GM21737 (cell line): ENCODE data around the gene PTPRN2.
"Not testable (repeated sequence)": the region's sequence is repeated elsewhere in the genome, so short reads cannot be mapped to it uniquely, and the experiment has no call there.

Experiments
- ATAC-seq: cut with Tn5 transposase; IDR thresholded peaks from one replicate; pipeline ENCODE4 v1.9.1; 2021; ENCODE audit warnings: mild to moderate bottlenecking, moderate library complexity; ENCODE audit not compliant: unreplicated experiment

Gene PTPRN2

DNA sequence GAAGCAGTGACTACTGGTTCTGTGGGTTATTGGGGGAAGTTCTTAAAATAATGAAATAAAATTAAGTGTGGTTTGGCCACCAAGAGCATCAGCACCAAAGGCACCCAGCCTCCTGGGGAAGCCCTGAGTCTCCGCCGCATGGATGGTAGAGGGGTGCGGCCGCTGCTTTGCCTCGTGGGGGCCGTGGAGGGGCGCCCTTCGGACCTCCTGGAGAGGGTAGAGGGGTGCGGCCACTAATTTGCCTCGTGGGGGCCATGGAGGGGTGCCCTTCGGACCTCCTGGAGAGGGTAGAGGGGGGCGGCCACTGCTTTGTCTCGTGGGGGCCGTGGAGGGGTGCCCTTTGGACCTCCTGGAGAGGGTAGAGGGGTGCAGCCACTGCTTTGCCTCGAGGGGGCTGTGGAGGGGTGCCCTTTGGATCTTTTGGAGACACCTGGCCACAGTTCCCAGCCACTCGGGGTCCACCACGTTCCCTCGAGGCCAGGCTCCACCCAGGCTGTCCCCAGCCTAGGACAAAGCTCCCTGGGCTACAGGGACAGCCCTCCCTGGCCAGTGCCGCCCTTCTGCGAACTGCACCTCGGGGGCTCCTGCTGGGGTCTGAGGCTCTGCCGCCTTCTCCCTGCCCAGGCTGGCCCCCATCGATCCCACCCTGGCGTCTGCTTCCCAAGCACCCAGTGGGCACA is 535.1 kb downstream of the PTPRN2 start:
- no peak for ATAC-seq

DNA sequence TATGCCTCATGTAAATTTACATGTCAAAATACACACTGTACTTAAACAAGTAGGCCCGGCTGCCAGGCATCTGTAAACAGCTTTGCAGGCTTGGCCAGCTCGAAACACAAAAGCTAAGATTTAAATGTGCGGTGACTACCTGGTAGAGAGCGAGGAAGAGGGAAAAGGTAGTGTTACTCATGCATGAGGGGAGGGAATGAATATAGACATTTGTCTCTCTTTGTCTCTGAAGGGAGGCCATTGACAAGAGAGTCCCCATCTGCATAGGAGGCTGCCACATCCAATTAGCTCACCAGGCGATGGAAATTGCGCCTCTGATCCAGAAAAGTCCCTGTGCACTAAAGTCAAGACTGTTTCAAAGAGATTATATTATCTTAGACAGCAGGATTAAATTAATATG is 535.8 kb downstream of the PTPRN2 start:
- no peak for ATAC-seq

DNA sequence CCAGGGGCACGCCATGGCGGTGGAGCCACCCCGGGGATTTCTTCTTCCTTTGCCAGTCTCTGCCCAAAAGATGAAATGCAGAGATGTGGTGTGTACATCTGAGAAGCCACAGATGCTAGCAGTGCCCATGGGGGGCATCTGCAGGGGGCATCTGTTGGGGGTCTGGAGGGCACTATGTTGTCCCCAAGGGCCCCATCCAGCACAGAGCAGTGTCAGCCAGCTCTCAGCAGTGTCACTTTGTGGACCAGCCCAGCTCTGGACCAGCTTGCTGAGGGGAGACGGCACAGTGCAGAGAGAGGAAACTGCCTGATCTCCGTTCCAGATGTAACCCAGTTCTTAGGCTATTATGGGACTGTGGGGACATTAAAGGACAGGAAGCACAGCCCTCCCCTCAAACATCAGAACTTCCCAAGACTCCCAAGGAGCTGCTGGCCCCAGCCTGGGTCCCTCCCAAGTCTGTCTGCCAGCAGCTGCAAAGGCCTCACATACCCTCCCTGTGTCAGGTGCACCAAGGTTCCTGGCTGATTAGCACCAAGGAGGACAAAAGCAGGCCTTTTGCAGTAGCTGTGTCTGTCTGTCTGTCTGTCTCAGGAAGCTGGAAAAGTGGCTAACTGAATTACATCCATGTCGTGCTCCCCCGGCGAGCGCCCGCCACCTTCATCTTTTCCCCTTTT is 536.5 kb downstream of the PTPRN2 start:
- ATAC-seq, result no peak

DNA sequence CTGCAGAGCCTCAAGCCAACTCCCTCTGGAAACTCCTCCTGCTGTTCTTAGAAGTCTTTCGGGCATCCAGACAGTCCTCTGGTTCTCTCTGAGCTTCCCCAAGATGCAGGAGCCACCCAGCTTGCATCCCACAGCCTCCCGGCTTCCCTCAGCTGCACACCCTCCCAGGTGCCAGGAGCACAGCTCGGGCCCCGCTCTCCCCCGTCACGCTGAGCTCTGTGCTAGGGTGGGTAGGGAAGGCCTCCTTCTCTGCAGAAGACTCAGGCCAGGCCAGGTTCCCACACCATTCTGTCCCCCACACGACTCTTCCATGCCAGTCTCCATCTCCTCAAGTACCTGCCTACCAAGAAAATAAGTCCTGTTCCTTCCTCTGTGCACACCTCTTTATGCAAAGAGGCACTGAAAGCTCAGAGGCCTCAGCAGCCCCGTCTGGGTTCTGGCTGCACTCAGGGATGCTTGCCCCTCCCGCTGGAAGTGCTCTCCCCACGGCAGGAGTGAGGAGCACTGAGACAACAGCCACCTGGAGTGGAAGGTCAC is 537.1 kb downstream of the PTPRN2 start:
- ATAC-seq, result no peak

DNA sequence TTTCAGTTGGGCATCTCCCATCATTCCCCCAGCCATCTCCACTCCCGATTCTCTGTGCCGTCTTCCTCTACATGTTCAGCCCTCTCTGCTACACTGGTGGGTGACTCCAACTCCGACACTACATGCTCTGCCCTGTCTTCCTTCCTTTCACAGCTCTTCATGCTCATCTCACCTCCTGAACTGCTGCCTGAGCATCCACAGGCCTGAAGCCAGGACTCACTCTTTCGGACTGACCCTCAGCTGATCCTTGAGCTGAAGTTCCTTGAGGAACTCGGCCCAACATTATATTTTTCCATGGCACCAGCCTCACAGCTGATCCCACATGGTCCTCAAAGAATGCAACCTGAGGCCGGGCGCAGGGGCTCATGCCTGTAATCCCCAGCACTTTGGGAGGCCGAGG is 538.4 kb downstream of the PTPRN2 start:
- ATAC-seq, result no peak

DNA sequence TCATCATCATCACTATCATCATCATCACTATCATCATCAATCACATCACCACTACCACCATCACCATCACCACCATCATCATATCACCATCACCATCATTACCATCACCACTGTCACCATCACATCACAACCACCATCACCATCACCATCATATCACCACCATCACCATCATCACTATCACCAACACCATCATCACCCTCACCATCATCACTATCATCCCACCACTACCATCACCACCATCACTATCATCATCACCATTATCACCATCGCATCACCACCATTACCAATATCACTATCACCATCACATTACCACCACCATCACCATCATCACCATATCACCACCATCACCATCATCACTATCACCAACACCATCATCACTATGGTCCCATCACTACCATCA is 539.1 kb downstream of the PTPRN2 start:
- ATAC-seq, result no peak

DNA sequence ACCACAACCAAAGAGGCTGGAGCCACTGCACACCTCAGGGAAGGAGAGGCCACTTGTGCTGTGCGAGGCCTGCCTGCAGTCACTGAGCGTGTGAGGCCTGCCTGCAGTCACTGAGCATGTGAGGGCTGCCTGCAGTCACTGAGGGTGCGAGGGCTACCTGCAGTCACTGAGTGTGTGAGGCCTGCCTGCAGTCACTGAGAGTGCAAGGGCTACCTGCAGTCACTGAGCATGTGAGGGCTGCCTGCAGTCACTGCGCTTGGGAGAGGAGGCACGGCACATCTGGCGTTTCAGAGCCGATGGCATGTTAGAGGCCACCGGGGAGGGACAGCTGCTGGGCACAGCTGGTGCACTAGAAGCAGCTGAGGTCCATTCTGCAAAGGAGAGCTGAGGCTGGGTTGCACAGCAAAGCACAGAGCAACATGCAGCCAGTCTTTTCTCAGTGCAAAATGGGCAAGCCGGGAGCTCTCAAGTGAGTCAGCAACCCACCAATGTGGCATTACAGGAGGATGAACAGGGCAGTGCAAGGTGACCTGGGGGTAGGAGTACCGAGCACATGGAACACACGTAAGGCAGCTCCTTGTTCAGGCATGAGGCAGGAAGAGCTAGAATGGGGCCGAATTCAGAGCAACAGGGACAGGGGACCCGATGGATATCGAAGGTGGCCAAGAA is 540.1 kb downstream of the PTPRN2 start:
- no peak for ATAC-seq

DNA sequence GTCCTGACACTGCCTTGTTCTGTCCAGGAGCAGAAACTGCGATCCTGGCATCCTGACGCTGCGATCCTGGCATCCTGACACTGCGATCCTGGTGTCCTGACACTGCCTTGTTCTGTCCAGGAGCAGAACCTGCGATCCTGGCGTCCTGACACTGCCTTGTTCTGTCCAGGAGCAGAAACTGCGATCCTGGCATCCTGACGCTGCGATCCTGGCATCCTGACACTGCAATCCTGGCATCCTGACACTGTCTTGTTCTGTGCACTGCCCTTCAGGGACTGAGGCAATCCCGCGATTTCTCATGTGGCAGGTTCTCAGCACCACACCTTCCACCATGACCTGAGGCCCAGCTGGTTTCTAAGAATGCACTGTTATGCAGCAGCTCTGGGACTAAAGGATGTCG is 541.4 kb downstream of the PTPRN2 start:
- not testable (repeated sequence) for ATAC-seq

DNA sequence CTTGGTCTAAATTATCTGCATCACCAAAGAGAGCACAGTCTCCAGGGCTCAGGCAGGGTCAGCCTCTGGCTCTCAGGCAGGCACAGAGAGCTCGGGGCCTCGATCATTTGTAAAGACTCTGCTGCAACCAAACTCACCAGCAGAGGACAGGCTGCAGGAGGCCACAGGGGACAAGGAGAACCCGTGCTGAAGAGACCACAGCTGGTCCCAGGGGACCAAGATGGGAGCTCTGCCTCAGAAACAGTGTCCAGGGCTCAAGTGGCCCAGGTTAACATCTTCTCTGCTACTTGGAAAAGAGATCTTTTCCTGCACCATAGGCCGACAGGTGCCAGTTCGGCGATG is 543.2 kb downstream of the PTPRN2 start:
- ATAC-seq, result no peak

DNA sequence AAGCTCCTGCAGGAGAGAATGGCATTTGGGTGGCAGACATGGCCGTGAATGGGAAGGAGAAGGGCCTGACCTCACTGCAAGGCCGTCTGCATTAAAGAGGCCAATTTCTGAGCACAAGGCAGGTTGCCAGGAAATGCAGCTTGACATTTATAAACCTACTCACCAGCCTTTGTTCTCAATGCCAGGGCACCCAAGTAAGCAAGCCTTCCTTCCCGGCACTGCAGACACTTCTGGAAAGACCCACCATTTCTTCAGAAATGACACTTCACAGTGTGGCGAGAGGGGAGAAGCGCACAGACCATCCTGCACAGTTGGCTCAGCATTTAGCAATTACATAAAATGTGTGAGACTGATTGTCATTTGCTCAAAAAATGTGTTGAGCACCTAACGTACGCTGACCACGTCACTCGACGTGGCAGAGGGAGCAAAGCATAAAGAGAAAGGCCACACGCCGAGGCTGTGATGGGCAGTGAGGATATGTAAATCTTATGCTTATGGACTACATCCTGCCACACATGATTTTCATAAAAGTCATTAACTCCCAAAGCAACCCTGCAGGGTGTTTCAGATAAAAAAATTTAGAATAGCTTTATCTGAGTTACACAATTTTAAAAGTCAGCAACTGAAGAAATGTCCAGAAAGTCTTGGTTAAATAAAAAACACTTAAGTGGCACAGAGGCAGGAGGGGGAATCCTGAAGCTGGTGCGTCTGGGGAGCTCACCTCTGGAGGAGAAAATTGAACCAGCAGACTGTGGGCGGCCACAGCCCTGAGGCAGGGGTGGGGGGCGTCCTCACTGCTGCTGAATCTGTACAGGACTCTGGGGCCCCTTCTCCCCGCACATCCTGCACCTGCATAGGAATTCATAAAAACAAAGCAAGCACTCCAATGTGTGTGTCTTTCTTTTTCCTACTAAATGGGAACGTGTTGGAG is 543.8 kb downstream of the PTPRN2 start:
- no peak for ATAC-seq

DNA sequence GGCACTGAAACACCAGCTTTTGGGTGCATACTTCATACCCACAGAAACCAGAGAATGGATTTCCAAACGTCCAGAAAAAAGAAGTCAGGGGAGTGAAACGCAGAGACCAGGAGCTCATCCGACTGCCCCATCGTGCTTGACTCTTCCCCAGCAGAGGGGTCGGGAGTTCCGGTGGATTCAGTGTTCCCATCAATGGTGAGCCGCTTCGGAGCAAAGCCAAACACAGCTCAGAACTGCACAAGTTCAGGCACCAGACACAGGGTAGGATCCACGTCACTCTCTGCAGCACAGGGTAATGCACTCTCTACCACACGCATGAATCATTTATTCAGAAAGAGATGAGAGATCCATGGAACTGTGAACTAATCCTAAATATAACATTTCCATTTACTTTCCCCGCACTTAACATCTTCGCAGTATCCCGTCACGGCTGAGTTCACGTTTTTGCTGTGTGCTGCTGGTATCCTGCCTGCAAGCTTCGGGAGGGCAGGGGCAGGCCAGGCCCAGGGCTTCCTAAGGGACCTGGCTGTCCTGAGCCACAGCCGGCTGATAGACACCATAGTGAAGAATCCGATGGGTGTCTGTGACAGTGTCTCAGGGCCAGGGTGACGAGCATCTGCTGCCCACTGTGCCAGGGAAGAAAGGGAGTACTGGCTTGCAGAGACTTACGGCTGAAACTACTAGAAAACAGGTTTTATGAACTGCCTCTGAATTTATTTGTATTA is 545.3 kb downstream of the PTPRN2 start:
- ATAC-seq, result no peak

DNA sequence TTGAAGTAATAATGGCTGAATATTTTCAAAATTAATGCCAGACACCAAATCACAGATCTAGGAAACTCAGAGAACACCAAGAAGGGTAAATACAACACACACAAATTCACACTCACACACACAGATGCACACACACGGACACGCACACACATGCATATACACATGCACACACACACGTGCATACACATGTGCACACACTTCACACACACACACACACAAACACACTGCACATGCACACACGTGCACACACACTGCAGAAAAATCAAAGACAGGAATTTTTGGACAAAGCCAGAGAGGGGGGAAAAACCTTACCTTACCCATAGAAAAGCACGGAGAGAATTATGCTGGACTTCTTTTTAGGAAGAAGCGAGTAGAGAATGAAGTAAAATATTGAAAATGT is 547.4 kb downstream of the PTPRN2 start:
- ATAC-seq, result no peak

DNA sequence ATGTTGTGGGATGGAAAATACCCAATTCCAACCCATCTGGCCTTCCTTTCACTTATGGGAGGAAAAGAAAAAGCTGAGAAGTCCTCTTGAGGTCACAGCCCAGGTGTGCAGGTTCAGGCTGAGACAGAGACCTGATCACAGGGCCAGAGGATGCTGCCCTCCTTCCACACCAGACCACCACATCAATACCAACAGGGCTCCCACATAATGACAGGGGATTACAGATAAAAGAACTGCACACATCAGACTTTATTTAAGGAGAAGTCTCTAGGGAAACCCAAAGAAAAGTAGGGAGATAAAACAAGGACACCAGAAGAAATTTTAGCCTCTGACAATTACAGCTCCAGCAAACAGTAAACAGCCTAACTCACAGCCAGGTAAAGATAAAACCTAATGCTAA is 548.4 kb downstream of the PTPRN2 start:
- no peak for ATAC-seq

DNA sequence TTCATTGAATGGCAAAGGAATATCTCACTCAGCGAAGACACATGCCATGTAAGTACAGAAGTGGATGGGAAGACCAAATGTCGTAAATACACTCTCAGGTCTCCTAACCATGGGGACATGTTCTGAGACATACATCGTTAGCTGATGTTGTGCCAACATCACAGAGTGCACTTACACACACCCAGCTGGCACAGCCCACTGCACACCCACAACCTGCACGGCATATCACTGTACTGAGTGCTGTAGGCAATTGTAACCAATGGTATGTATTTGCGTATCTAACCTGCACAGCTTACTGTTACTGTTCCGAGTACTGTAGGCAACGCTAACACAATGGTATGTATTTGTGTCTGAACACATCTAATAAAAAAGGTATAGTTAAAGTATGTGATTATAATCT is 550.4 kb downstream of the PTPRN2 start:
- ATAC-seq, result no peak

DNA sequence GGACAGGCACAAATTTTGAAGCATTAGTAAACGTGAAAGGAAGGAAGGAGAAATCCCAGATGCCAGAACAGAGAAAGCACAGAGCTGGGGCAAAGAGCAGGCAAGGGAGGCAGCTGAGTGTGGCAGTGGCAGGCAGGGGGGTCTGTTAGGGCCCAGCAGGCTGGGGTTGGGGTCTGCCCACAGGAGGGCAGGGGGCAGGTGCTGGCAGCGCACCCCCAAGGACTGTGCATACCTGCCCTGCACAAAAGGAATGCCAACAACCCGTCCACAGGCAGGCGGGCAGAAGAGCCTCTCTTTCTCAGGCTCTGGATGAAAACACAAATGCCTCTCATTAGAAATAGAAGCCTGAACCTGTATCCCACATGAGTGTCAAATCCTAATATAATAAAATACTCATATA is 552.3 kb downstream of the PTPRN2 start:
- ATAC-seq, result no peak

DNA sequence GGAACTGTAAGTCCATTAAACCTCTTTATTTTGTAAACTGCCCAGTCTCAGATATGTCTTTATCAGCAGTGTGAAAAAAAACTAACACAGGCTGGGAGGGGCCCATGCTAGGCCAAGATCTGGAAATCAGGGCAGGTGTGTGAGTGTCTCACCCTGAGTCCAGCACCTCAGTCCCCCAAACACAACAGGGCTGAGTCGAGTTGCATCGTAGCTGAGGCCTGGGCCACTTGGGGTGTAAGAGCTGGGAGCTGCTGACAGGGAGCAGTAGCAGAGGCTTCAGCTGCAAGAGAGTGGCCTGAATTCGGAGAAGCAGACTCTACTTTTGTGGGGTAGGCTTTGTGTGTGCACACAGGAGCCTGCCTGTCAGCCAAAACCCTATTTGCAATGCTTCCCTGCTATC is 553.1 kb downstream of the PTPRN2 start:
- ATAC-seq, result no peak

DNA sequence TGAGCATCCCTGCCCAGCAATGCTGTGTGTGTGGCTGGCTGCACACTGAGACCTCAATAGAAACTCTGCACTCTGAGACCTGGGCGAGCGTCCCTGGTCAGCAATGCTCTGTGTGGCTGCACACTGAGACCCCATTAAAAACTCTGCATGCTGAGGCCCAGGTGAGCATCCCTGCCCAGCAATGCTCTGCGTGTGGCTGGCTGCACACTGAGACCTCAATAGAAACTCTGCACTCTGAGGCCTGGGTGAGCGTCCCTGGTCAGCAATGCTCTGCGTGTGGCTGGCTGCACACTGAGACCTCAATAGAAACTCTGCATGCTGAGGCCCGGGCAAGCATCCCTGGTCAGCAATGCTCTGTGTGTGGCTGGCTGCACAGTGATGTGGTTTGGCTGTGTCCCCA is 553.7 kb downstream of the PTPRN2 start:
- not testable (repeated sequence) for ATAC-seq

DNA sequence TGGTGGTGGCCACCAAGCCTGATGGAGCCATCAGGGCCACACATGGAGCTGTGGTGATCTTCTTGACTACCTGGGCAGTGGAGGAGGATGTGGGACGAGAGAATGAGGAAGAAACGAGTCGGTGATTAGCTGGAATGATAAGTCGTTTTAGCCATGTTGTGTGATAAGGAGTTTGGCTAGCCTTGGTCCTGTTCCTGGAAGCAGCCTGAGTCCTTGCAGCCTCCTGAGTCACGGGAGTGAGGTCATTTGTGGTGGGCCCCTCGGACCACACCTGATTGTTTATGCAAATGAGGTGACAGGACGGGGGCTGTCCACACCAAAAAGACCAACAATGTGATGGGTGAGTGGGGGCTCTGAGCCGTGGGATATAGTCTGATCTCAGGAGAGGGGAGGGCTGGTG is 554.4 kb downstream of the PTPRN2 start:
- ATAC-seq, result no peak

DNA sequence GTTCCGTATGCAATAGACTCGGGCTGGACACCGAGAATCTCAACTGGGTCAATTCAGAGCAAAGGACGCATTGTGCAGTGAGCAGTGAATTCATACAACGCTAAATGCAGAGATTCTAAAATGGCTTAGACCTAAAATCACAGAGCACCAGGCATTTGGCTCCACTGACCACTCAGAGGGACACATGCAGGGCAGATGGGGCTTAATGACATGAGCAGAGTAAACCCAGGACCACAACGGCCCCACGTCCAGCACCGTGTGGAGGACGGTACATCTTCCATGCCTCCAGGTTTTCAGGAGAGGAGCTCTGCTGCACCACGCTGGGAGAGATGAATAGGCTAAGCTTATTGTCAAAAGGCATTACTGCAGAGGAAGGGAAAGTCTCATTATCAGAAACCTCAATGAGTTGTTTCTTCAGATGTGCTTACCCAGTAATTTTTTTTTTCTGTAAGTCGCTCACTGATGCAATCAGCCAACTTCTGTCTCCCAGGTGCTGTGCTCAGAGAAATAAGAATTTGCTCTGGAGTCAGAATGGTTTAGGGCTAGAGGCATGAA is 555.0 kb downstream of the PTPRN2 start:
- ATAC-seq, result no peak

DNA sequence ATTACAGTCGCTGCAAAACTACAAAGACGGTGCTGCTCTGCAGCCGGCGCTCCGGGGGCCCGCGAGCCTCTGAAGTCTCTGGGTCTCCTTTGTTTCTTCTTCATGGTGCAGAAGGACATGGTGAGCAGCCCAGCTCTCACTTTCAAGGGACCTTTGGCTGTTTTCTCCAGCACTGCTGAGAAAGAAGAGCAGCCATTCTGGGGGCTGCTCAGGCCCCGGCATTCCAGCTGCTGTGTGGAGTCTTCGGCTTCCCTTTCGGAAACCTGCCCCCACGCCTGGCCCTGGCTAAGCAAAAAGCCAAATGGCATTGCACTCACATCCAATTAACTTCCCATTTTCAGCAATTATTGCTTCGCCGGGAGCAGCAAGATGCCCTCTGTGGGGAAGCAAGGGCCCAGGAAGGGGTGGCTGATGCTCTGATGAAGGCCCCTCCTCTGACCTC is 555.7 kb downstream of the PTPRN2 start:
- ATAC-seq, result no peak
